Activated T-helper 17 cell treated with anti-CD3 and anti-CD28 coated beads, Interleukin-2, amount 50 U/mL, for 72 hours (primary cell): Measurements from ENCODE around the gene CRKL. TPM values are rescaled to one million over a fixed set of nuclear protein-coding genes. Genes with fewer than 3 reads are reported as not detected.
"Not testable (repeated sequence)": the region's sequence is repeated elsewhere in the genome, so short reads cannot be mapped to it uniquely, and the experiment has no call there.

Source experiments
- ATAC-seq: fragments of 150-1000 bp; cut with Tn5 transposase; replicated peaks from 2 replicates; pipeline ENCODE4 v1.10.0; 2021; ENCODE audit warnings: mild to moderate bottlenecking, moderate library complexity
- H3K27ac Mint-ChIP-seq: one replicate; pipeline ENCODE4 v1.8.0; 2022; ENCODE audit warnings: mixed read lengths
- H3K27me3 Mint-ChIP-seq: one replicate; pipeline ENCODE4 v1.8.0; 2022; ENCODE audit warnings: mixed read lengths
- H3K36me3 Mint-ChIP-seq: one replicate; pipeline ENCODE4 v1.8.0; 2022; ENCODE audit warnings: low read depth, mild to moderate bottlenecking, mixed read lengths
- H3K4me1 Mint-ChIP-seq: one replicate; pipeline ENCODE4 v1.8.0; 2022; ENCODE audit warnings: mixed read lengths
- H3K4me3 Mint-ChIP-seq: one replicate; pipeline ENCODE4 v1.8.0; 2022; ENCODE audit warnings: mild to moderate bottlenecking, mixed read lengths
- H3K9me3 Mint-ChIP-seq: one replicate; pipeline ENCODE4 v1.8.0; 2022; ENCODE audit warnings: mixed read lengths
- total RNA-seq, 2 donors: library from RNA; stranded (reverse); gene quantifications; one replicate each; pipeline ENCODE4 v1.2.3, GENCODE V29; 2022

The CRKL gene
- total RNA-seq, 2 donors from 2014 or later: 88.5 to 145 TPM

- no peaks in the 10 kb centered on the region for H3K9me3 Mint-ChIP-seq
- no peaks in the 10 kb centered on the region for H3K36me3 Mint-ChIP-seq
- no peak overlapping the region for H3K4me3 Mint-ChIP-seq
- H3K4me1 Mint-ChIP-seq: no peaks in the 10 kb centered on the region
- no peak overlapping the region for H3K27ac Mint-ChIP-seq
- H3K27me3 Mint-ChIP-seq: no peaks in the 10 kb centered on the region
- no peak for ATAC-seq
Measured at GRCh38 chr22:20970939-20971657, 53.9 kb downstream of the CRKL start.

DNA sequence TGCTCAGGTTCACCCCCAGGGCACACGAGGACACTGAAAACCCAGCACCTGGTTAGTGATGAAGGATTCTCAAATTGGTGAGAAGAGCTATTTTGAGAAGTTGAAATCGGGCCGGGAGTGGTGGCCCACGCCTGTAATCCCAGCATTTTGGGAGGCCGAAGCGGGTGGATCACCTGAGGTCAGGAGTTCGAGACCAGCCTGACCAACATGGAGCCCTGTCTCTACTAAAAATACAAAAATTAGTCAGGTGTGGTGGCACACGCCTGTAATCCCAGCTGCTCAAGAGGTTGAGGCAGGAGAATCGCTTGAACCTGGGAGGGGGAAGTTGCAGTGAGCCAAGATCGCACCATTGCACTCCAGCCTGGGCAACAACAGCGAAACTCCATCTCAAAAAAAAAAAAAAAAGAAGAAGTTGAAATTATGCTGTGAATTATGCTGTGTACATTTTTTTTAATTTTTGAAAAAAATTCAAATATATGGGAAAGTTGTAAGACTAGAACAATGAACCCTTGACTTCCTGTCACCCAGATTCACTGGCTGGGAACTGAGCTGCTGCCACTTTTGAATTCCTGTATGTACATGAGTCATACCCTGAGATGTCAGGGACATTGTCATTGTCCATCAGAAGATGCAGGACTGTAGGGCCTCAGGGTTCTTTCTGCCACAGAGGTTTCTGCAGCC, 54.9 kb downstream of the CRKL start:
- not testable (repeated sequence) for H3K9me3 Mint-ChIP-seq, ATAC-seq

GRCh38 chr22:20972933-20973577, 55.8 kb downstream of the CRKL start:
- Mint-ChIP-seq H3K4me1 (no peaks in the 10 kb centered on the region), H3K9me3 (no peaks in the 10 kb centered on the region), H3K36me3 (no peaks in the 10 kb centered on the region), H3K4me3 (no peak overlapping the region), H3K27me3 (no peaks in the 10 kb centered on the region), H3K27ac (no peak overlapping the region)
- ATAC-seq: no peak

More for the DNA sequence above, 54.9 kb downstream of the CRKL start:
- not testable (repeated sequence) for H3K4me1 Mint-ChIP-seq, H3K27me3 Mint-ChIP-seq, H3K36me3 Mint-ChIP-seq, H3K4me3 Mint-ChIP-seq, H3K27ac Mint-ChIP-seq

GRCh38 chr22:20973634-20974286, 56.6 kb downstream of the CRKL start:
- Mint-ChIP-seq H3K36me3 (no peaks in the 10 kb centered on the region), H3K4me3 (no peak overlapping the region), H3K9me3 (peaks cover under 1% of the 10 kb centered on the region), H3K27me3 (no peaks in the 10 kb centered on the region), H3K27ac (no peak overlapping the region), H3K4me1 (peaks cover under 1% of the 10 kb centered on the region)
- no peak for ATAC-seq

- no peaks in the 10 kb centered on the region for H3K27me3 Mint-ChIP-seq
Measured at GRCh38 chr22:20974336-20974955, 57.2 kb downstream of the CRKL start.

GRCh38 chr22:20975541-20976290, 58.5 kb downstream of the CRKL start:
- no peak overlapping the region for H3K27ac Mint-ChIP-seq
- no peaks in the 10 kb centered on the region for H3K36me3 Mint-ChIP-seq
- H3K4me1 Mint-ChIP-seq: peaks cover 15% of the 10 kb centered on the region
- H3K9me3 Mint-ChIP-seq: peaks cover 4% of the 10 kb centered on the region
- ATAC-seq: no peak
- no peaks in the 10 kb centered on the region for H3K27me3 Mint-ChIP-seq
- H3K4me3 Mint-ChIP-seq: no peak overlapping the region

More at GRCh38 chr22:20974336-20974955, 57.2 kb downstream of the CRKL start:
- Mint-ChIP-seq H3K27ac (no peak overlapping the region), H3K36me3 (no peaks in the 10 kb centered on the region), H3K4me1 (peaks cover 7% of the 10 kb centered on the region), H3K9me3 (peaks cover 4% of the 10 kb centered on the region), H3K4me3 (no peak overlapping the region)
- ATAC-seq: no peak

GRCh38 chr22:20976291-20976877, 59.2 kb downstream of the CRKL start:
- Mint-ChIP-seq H3K27me3 (no peaks in the 10 kb centered on the region), H3K9me3 (peaks cover 4% of the 10 kb centered on the region), H3K27ac (no peak overlapping the region), H3K4me1 (peaks cover 15% of the 10 kb centered on the region), H3K36me3 (no peaks in the 10 kb centered on the region), H3K4me3 (no peak overlapping the region)
- no peak for ATAC-seq

- H3K36me3 Mint-ChIP-seq: no peaks in the 10 kb centered on the region
- H3K4me1 Mint-ChIP-seq: peaks cover 15% of the 10 kb centered on the region
- no peak for ATAC-seq
- H3K27me3 Mint-ChIP-seq: no peaks in the 10 kb centered on the region
- peaks cover 4% of the 10 kb centered on the region for H3K9me3 Mint-ChIP-seq
- no peak overlapping the region for H3K27ac Mint-ChIP-seq
- H3K4me3 Mint-ChIP-seq: no peak overlapping the region
Measured at GRCh38 chr22:20977019-20977418, 59.8 kb downstream of the CRKL start.

DNA sequence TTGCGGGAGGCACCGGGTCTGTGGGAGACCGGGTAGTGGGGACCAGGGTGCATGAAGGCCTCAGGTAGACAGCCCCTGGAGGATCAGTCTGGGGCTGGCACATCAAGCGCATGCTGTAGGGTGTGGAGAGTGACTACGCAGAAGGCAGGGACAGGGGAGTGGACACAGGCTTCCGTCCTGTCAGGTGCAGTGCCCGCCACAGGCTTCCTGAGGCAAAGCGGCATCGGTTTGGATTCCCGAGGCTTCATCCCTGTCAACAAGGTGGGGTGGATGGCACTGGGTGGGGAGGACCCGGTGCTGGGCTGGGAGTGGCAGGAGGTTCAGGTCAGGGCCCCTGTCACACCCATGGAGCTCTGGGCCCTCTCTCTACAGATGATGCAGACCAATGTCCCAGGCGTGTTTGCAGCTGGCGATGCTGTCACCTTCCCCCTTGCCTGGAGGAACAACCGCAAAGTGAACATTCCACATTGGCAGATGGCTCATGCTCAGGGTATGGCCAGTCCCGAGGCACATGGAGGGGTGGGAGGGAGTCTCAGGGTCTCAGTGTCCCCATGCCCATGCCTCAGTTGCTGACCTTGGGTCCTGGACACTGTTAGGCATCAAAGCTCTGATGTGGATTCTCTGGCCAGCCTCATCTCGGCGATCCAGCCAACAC, 60.4 kb downstream of the CRKL start:
- ATAC-seq: no peak
- Mint-ChIP-seq H3K4me3 (no peak overlapping the region), H3K27ac (no peak overlapping the region), H3K4me1 (peaks cover 15% of the 10 kb centered on the region), H3K9me3 (peaks cover 4% of the 10 kb centered on the region), H3K36me3 (no peaks in the 10 kb centered on the region), H3K27me3 (no peaks in the 10 kb centered on the region)

GRCh38 chr22:20978419-20978818, 61.2 kb downstream of the CRKL start:
- no peak overlapping the region for H3K27ac Mint-ChIP-seq
- ATAC-seq: no peak
- no peak overlapping the region for H3K4me3 Mint-ChIP-seq

DNA sequence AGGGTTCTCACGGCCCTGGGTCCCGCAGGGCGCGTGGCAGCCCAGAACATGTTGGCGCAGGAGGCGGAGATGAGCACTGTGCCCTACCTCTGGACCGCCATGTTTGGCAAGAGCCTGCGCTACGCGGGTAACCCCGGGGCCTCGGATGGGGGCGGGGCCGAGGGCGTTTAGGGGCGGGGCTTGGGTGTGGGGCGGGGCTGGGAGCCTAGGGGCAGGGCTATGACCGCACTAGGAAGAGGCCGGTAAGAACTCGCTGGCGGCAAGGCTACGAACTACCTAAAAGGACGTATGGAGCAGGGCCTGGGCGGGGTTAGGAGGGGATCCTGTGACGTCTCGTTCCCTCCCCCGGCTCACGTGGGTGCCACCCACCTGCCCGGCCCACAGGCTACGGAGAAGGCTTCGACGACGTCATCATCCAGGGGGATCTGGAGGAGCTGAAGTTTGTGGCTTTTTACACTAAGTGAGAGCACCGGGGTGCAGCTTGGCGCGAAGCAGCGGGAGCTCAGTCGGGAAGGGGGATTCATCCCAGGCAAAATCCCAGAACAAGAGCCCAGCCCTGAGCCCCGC, 62.1 kb downstream of the CRKL start:
- peak overlapping the region; percentile 94 for H3K4me3 Mint-ChIP-seq
- no peaks in the 10 kb centered on the region for H3K27me3 Mint-ChIP-seq
- H3K4me1 Mint-ChIP-seq: peaks cover 26% of the 10 kb centered on the region
- peak; percentile 59 for ATAC-seq
- peaks cover 4% of the 10 kb centered on the region for H3K9me3 Mint-ChIP-seq
- H3K36me3 Mint-ChIP-seq: peaks cover 7% of the 10 kb centered on the region
- peak overlapping the region; percentile 70 for H3K27ac Mint-ChIP-seq

More at GRCh38 chr22:20978419-20978818, 61.2 kb downstream of the CRKL start:
- peaks cover 19% of the 10 kb centered on the region for H3K4me1 Mint-ChIP-seq
- no peaks in the 10 kb centered on the region for H3K36me3 Mint-ChIP-seq
- peaks cover 4% of the 10 kb centered on the region for H3K9me3 Mint-ChIP-seq
- H3K27me3 Mint-ChIP-seq: no peaks in the 10 kb centered on the region

GRCh38 chr22:20979940-20980453, 62.8 kb downstream of the CRKL start:
- Mint-ChIP-seq H3K36me3 (peaks cover 12% of the 10 kb centered on the region), H3K4me3 (peak overlapping the region; percentile 94), H3K27ac (no peak overlapping the region), H3K4me1 (peaks cover 26% of the 10 kb centered on the region), H3K9me3 (peaks cover 4% of the 10 kb centered on the region), H3K27me3 (no peaks in the 10 kb centered on the region)
- ATAC-seq: no peak
